ENCODE data around the gene COPZ2.
A peak's percentile ranks its signal among the peaks of the same experiment; 100 is the strongest.

Gene COPZ2

GRCh38 chr17:48051706-48052486, 14.3 kb upstream of the COPZ2 start:
- no peak for DNase-seq (ENCODE audit: low read depth)
- TF ChIP-seq CTCF (IDR thresholded peaks at IDR 0.05; ENCODE audit: insufficient read depth, low read depth, low read length, missing control alignments), result no peak
- H3K4me3 ChIP-seq (ENCODE audit: low read depth, low read length), result peak overlapping the region; percentile 7; the same call in 1 of the 2 replicates

DNA sequence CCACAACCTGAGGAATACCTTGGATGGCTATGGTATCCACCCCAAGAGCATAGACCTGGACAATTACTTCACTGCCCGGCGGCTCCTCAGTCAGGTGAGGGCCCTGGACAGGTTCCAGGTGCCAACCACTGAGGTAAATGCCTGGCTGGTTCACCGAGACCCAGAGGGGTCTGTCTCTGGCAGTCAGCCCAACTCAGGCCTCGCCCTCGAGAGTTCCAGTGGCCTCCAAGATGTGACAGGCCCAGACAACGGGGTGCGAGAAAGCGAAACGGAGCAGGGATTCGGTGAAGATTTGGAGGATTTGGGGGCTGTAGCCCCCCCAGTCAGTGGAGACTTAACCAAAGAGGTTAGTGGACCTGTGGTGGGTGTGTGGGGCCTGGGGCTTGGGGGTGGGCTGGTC, 13.7 kb upstream of the COPZ2 start:
- DNase-seq (ENCODE audit: low read depth), result no peak
- no peak for TF ChIP-seq CTCF (IDR thresholded peaks at IDR 0.05; ENCODE audit: insufficient read depth, low read depth, low read length, missing control alignments)
- H3K4me3 ChIP-seq (ENCODE audit: low read depth, low read length), result no peak overlapping the region; the same call in 1 of the 2 replicates

GRCh38 chr17:48048384-48049126, 11.0 kb upstream of the COPZ2 start:
- TF ChIP-seq CTCF (IDR thresholded peaks at IDR 0.05; ENCODE audit: insufficient read depth, low read depth, low read length, missing control alignments), result no peak
- peak; percentile 94 for DNase-seq (ENCODE audit: low read depth)
- H3K4me3 ChIP-seq (ENCODE audit: low read depth, low read length), result peak overlapping the region; percentile 87

DNA sequence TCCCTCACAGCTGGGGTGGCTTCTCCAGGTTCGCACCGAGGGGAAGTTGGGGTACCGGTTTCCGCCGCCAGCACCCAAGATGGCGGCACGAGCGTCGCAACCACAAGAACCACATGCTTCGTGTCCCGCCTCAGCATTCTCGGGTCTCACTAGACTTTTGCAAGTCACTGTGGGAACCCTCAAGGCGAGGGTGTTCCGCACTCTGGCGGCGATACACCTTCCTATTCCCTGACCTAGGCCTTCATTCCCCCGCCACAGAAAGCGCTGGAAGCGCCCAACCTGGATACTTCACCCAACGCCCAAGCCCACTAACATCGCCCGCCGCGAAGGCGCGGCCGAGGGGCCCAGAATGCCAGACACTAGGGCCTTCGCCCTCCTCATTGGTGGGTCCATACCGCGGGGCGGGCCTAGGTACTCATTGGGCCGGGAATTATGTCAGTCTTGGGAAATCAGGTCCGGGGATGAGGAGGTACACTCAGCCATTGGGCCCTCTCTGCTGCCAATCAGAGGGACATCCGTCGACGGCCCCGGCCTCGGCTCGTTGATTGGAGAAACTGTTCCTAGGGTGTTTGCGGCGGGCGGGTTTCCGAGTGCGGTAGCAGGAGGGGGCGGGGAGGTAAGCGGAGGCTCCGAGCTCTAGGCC, 10.3 kb upstream of the COPZ2 start, which contains the start of gene NFE2L1:
Gene NFE2L1, plus strand, starts transcription at position 619 of the 643 bp plus-strand sequence. CDS start 2,760 bp downstream, outside the sequence.
- DNase-seq (ENCODE audit: low read depth), result peak; percentile 100
- peak within 1 kb of the TSS; percentile 87 for H3K4me3 ChIP-seq (ENCODE audit: low read depth, low read length)
- no peak for TF ChIP-seq CTCF (IDR thresholded peaks at IDR 0.05; ENCODE audit: insufficient read depth, low read depth, low read length, missing control alignments)

DNA sequence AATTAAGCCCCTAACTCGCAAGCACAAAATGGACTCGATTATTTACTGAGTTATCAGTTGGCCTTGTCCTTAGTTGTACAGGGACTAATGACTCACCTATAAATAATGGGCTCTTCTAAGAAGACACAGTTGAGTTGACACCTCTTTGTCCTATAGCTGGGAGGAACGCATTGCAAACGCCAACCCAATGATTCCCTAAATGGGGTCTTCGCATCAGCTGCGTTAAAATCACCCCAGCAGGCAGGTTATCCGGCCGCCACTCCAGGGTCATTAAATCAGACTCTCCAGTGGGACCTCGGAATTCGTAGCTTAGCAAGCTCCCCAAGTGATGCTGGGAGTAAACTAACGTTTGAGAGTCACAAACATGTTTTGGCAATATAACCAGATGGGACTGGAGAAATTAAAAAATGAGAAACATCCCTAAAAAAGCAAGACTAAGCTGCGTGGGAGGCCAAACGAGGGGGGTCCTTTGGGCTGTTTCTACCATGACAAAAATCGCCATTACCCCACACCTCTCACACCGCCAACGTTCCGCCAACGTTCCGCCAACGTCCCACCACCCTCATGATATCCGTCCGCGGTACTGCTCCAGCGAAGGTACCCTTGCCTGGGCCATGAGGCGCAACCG, 9.6 kb upstream of the COPZ2 start:
- TF ChIP-seq CTCF (IDR thresholded peaks at IDR 0.05; ENCODE audit: insufficient read depth, low read depth, low read length, missing control alignments), result no peak

DNA sequence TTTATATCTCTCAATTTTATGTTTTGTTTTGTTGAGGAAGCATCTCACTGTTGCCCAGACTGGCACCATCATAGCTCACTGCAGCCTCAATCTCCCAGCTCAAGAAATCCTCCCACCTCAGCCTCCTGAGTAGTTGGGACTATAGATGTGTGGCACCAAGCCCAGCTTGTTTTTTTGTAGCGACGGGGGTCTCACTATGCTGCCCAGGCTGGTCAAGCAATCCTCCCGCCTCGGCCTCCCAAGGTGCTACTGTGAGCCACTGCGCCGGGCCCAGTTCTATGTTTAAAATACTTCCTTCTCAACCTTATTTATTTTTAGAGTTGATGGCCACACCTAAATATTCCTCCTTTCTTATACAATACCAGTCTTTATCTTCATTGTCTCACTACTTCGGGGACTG, 8.7 kb upstream of the COPZ2 start:
- DNase-seq (ENCODE audit: low read depth), result no peak
- no peak for TF ChIP-seq CTCF (IDR thresholded peaks at IDR 0.05; ENCODE audit: insufficient read depth, low read depth, low read length, missing control alignments)
- H3K4me3 ChIP-seq (ENCODE audit: low read depth, low read length), result peak overlapping the region; percentile 78

More for the DNA sequence above, 9.6 kb upstream of the COPZ2 start:
- no peak for DNase-seq (ENCODE audit: low read depth)
- H3K4me3 ChIP-seq (ENCODE audit: low read depth, low read length), result peak overlapping the region; percentile 78
